Upper lobe of left lung (tissue), 4 donors: ENCODE results near the gene EDNRB.

Experiments used
- CTCF ChIP-seq, 6 experiments: fragments of 450-650 bp in 4 of 6; fragments of 200-600 bp in 2 of 6; sonication (generic) in 2 of 6; IDR thresholded peaks; one replicate each; pipeline ENCODE4 v1.5.1; 2016 to 2019; ENCODE audit warnings: antibody characterized with exemption in 6 of 6
- EP300 ChIP-seq, 4 donors: sonication (generic); formaldehyde crosslinking; IDR thresholded peaks; one replicate each; pipeline ENCODE4 v1.5.1; 2017; ENCODE audit warnings: antibody characterized with exemption in 4 of 4, control low read depth in 2 of 4
- POLR2A ChIP-seq, 4 donors: fragments of 450-650 bp; IDR thresholded peaks; one replicate each; pipeline ENCODE4 v1.5.1; 2016 to 2017; ENCODE audit warnings: antibody characterized with exemption in 4 of 4, mild to moderate bottlenecking in 2 of 4
- POLR2AphosphoS5 ChIP-seq, 2 donors: sonication (generic); formaldehyde crosslinking; IDR thresholded peaks; one replicate each; pipeline ENCODE4 v1.5.1; 2017; ENCODE audit warnings: antibody characterized with exemption in 2 of 2

- TF ChIP-seq CTCF (IDR thresholded peaks at IDR 0.05) (no peak), POLR2A (IDR thresholded peaks at IDR 0.05) (no peak), POLR2AphosphoS5 (IDR thresholded peaks at IDR 0.05) (no peak), EP300 (IDR thresholded peaks at IDR 0.05) (no peak)
Measured at GRCh38 chr13:77883328-77883727, 35.3 kb downstream of the EDNRB start.
